Breast epithelium (tissue), 4 donors: ENCODE results near the gene CHCHD6. TPM values are rescaled to one million over a fixed set of nuclear protein-coding genes. Genes with fewer than 3 reads are reported as not detected.
A peak's percentile ranks its signal among the peaks of the same experiment; 100 is the strongest.

ENCODE experiments used
- DNase-seq, 2 donors: peaks; one replicate each; pipeline ENCODE4 v3.0.0-alpha.2; 2019; ENCODE audit warnings: low spot score in 2 of 2
- H3K27ac ChIP-seq, 2 donors: fragments of 200-600 bp; sonication (generic) in 1 of 2; one replicate each; pipeline ENCODE4 v1.5.1; 2016 to 2019; ENCODE audit warnings: mild to moderate bottlenecking in 1 of 2
- H3K27me3 ChIP-seq, 2 donors: fragments of 200-600 bp; sonication (generic) in 1 of 2; one replicate each; pipeline versions ENCODE4 v1.5.1 to v1.6.0; 2017 to 2019; ENCODE audit warnings: control low read depth in 1 of 2, mild to moderate bottlenecking in 1 of 2
- H3K36me3 ChIP-seq: fragments of 200-600 bp; one replicate; pipeline ENCODE4 v1.5.1; 2019
- H3K4me1 ChIP-seq, 2 donors: fragments of 200-600 bp; sonication (generic); one replicate each; pipeline ENCODE4 v1.5.1; 2016 to 2019; ENCODE audit warnings: control low read depth in 1 of 2
- H3K4me3 ChIP-seq, 3 donors: fragments of 200-600 bp; sonication (generic); 1 replicate in 2 of 3; 2 replicates in 1 of 3; pipeline ENCODE4 v1.5.1; 2016 to 2019; ENCODE audit warnings: mild to moderate bottlenecking in 3 of 3, moderate library complexity in 2 of 3
- H3K9me3 ChIP-seq, 2 donors: fragments of 200-600 bp; sonication (generic) in 1 of 2; one replicate each; pipeline ENCODE4 v1.5.1; 2016 to 2019; ENCODE audit warnings: control low read depth in 1 of 2
- POLR2A ChIP-seq: fragments of 450-650 bp; IDR thresholded peaks from one replicate; pipeline ENCODE4 v1.6.1; 2016; ENCODE audit warnings: antibody characterized with exemption, mild to moderate bottlenecking, moderate library complexity
- POLR2AphosphoS5 ChIP-seq, 3 donors: sonication (generic); formaldehyde crosslinking; IDR thresholded peaks; one replicate each; pipeline ENCODE4 v1.6.1; 2017; ENCODE audit warnings: antibody characterized with exemption in 3 of 3
- intact Hi-C: fragments of 100-400 bp; cut with DNase I; formaldehyde crosslinking; loops from one replicate; pipeline ENCODE4 v1.15.1; 2023; ENCODE audit warnings: low total_unique reads
- total RNA-seq, 3 donors: library from RNA; depleted of rRNA; stranded (reverse); fragments of >200 nt; gene quantifications; one replicate each; pipeline ENCODE4 v1.1.0, GENCODE V29; 2016
- TF ChIP-seq, protein P1 (sequence below), 3 donors: fragments of 450-650 bp; IDR thresholded peaks; one replicate each; pipeline ENCODE4 v1.5.1; 2016 to 2017; ENCODE audit warnings: antibody characterized with exemption in 3 of 3, mild to moderate bottlenecking in 3 of 3, moderate library complexity in 3 of 3

Gene CHCHD6
- total RNA-seq, 3 donors from 2014 or later, result 12.2 to 21.2 (median 19.3) TPM

DNA sequence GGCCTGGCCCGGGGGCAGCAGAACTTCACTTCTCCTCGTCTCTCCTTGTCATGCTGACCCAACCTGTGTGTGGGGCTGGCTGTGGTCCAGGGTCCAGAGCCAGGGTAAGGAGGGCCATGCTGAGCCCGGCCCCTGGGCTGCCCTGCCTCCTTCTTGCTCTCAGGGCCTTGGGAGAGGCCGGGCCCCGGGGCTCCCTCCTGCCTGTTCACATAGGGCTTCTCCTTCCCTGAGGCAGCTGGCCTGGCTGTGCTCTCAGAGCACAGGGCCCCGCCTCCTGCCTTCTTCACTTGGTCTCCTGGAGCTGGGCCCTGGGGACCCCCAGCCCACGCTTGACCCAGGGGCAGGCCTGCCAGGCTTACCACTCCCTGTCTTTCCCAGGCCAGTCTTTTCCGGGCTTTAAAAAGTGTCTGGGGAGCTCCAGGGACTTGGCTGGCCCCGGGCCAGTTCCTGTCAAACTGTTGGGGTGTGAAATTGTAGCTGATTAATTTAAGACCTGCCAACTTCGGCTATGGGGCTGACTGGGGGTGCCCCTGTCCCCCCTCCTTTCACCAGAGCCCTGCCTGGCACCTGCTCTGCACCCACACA lies 290.7 kb downstream of the CHCHD6 start:
- no peak for DNase-seq
- H3K36me3 ChIP-seq, result no peaks in the 10 kb centered on the region
- H3K4me1 ChIP-seq, result peaks cover 26 to 42% of the 10 kb centered on the region in 2 donors
- H3K9me3 ChIP-seq, result no peaks in the 10 kb centered on the region
- TF ChIP-seq POLR2AphosphoS5 (IDR thresholded peaks at IDR 0.05) (no peak), POLR2A (no peak)
- TF ChIP-seq, protein P1, sequence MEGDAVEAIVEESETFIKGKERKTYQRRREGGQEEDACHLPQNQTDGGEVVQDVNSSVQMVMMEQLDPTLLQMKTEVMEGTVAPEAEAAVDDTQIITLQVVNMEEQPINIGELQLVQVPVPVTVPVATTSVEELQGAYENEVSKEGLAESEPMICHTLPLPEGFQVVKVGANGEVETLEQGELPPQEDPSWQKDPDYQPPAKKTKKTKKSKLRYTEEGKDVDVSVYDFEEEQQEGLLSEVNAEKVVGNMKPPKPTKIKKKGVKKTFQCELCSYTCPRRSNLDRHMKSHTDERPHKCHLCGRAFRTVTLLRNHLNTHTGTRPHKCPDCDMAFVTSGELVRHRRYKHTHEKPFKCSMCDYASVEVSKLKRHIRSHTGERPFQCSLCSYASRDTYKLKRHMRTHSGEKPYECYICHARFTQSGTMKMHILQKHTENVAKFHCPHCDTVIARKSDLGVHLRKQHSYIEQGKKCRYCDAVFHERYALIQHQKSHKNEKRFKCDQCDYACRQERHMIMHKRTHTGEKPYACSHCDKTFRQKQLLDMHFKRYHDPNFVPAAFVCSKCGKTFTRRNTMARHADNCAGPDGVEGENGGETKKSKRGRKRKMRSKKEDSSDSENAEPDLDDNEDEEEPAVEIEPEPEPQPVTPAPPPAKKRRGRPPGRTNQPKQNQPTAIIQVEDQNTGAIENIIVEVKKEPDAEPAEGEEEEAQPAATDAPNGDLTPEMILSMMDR (IDR thresholded peaks at IDR 0.05), result no peak
- intact Hi-C loops, result no loop called here
- H3K4me3 ChIP-seq, result no peak overlapping the region
- H3K27me3 ChIP-seq, result no peaks in the 10 kb centered on the region
- H3K27ac ChIP-seq, result peak overlapping the region; percentile 67 to 88

DNA sequence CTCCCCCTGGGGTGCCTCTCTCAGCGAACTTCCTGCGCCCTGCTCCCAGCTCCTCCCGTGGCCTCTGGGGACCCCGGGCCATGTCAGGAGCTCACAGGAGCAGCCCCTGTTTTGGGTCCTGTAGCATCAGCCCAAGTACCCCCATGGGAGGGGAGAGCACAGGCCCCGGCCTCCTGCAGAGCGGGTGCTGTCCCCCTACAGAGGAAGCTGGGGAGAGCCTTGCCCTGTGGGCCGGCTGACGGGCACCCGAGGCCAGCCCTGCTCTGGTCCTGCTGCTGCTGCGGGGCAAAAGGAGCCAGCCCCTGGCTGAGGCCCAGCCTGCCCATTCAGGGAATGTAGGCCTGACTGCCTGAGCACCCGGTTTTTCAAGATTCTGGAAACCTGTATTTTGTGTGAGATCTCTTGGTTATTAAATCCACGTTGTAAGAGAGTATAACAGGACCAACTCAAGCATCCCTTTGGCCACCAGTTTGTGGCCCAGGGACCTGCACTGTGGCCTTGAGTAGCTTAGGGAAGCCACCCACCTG lies 291.3 kb downstream of the CHCHD6 start:
- intact Hi-C loops, result no loop called here
- TF ChIP-seq POLR2A (no peak), POLR2AphosphoS5 (IDR thresholded peaks at IDR 0.05) (no peak)
- TF ChIP-seq, protein P1 (IDR thresholded peaks at IDR 0.05), result no peak
- peaks cover 26 to 42% of the 10 kb centered on the region in 2 donors for H3K4me1 ChIP-seq
- no peaks in the 10 kb centered on the region for H3K27me3 ChIP-seq
- DNase-seq, result no peak
- no peaks in the 10 kb centered on the region for H3K9me3 ChIP-seq
- H3K27ac ChIP-seq, result peak overlapping the region; percentile 67 to 88
- H3K4me3 ChIP-seq, result no peak overlapping the region
- H3K36me3 ChIP-seq, result no peaks in the 10 kb centered on the region

DNA sequence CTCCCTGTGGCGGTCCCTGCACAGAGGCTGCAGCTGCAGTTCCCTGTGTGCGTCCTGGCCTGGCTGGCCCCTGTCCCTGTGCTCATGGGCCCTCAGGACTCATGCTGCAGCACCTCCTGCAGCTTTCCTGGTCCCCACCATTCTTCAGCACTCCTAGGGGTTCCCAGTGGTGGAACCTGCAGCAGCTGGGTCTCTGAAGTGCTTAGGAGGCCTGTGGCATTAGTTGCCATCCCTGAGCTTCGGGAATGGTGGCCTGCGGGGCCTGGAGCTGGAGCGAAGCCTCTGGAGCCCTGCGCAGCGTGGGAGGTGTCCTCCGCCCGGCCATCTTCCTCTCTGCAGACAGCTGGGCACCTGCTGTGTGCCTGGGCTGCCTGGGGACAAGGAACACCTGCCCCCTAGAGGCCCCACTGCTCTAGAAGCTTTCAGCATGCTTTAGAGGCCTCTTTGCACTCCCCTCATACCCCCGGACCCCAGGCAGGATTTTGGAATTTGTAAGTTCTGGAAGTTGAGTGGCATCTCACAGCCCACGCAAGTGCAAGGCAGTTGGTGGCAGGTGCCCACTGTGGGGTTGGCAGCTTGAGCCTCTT lies 292.0 kb downstream of the CHCHD6 start:
- Histone ChIP-seq H3K9me3 (no peaks in the 10 kb centered on the region), H3K27me3 (no peaks in the 10 kb centered on the region), H3K4me1 (peaks cover 26 to 42% of the 10 kb centered on the region in 2 donors), H3K4me3 (no peak overlapping the region), H3K36me3 (no peaks in the 10 kb centered on the region), H3K27ac (peak overlapping the region in 1 of 2 donors; percentile 19)
- TF ChIP-seq POLR2A, result no peak
- TF ChIP-seq, protein P1 (IDR thresholded peaks at IDR 0.05), result no peak
- TF ChIP-seq POLR2AphosphoS5 (IDR thresholded peaks at IDR 0.05), result no peak
- DNase-seq, result no peak
- intact Hi-C loops, result no loop called here

DNA sequence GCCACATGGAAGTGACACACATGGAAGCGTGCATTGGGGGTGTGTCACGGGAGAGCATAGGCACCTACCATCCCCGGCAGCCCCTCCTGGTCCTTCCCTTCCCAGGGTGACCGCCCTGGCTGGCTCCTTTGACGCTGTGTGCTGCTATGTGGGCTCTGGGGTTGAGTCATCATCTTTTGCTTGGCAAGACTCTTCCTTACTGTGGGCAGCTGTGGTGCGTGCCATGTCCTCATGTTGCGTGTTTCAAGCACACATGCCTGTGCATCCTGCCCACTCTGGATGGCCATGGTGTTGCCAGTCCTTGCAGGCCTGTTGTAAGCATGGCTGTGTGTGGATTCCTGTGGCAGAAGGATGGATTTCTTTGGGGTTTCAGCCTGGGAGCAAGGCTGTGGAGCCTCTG lies 292.9 kb downstream of the CHCHD6 start:
- no peak for DNase-seq
- H3K36me3 ChIP-seq, result no peaks in the 10 kb centered on the region
- peaks cover 31 to 50% of the 10 kb centered on the region in 2 donors for H3K4me1 ChIP-seq
- no peaks in the 10 kb centered on the region for H3K27me3 ChIP-seq
- intact Hi-C loops, result no loop called here
- TF ChIP-seq POLR2A (no peak), POLR2AphosphoS5 (IDR thresholded peaks at IDR 0.05) (no peak)
- TF ChIP-seq, protein P1 (IDR thresholded peaks at IDR 0.05), result no peak
- H3K27ac ChIP-seq, result peak overlapping the region in 1 of 2 donors; percentile 93
- H3K9me3 ChIP-seq, result no peaks in the 10 kb centered on the region
- H3K4me3 ChIP-seq, result no peak overlapping the region

DNA sequence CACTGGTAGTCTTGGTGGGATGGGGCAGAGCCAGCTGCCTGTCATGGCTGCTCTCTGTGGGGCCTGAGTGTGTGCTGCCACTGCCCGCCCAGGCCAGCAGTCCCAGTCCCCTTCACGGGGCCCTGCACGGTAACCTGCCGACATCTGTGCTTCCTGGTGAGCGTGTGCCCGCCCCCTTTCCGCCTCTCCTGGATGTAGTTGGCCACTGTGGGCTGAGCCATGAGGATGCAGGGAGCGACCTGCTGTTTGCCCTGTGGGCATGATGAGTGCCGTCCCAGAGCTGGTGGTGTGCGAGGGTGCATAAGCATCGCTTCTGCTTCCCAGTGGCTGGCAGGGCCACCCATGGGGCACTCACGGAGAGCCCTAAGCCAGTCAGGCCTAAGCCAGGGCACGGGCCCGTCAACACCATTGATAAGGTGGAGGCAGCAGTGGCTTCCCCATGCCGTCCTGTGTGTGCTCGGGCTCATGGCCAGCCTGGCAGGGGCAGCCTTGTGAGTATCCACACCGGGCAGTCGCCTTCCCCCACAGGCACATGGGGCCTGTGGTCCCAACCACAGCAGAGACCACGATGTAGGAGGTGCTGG lies 293.5 kb downstream of the CHCHD6 start:
- Histone ChIP-seq H3K27ac (peak overlapping the region in 1 of 2 donors; percentile 93), H3K4me3 (no peak overlapping the region), H3K36me3 (no peaks in the 10 kb centered on the region), H3K4me1 (peaks cover 33 to 51% of the 10 kb centered on the region in 2 donors), H3K9me3 (no peaks in the 10 kb centered on the region), H3K27me3 (no peaks in the 10 kb centered on the region)
- TF ChIP-seq, protein P1 (IDR thresholded peaks at IDR 0.05), result no peak
- no peak for TF ChIP-seq POLR2AphosphoS5 (IDR thresholded peaks at IDR 0.05)
- TF ChIP-seq POLR2A, result no peak
- no peak for DNase-seq
- intact Hi-C loops, result no loop called here
